BJ (cell line): Measurements from ENCODE around the gene SIGLEC6. TPM values are rescaled to one million over a fixed set of nuclear protein-coding genes. Genes with fewer than 3 reads are reported as not detected.

Source experiments
- CTCF ChIA-PET: fragments of 350-600 bp; formaldehyde crosslinking; extraction: SDS; loops from one replicate; lab custom pipeline; 2021; ENCODE audit warnings: antibody characterized with exemption, inconsistent platforms; lab: Yijun Ruan, JAX
- POLR2A ChIA-PET: fragments of 300-600 bp; sonication (Branson Sonifier 250); formaldehyde crosslinking; extraction: SDS; loops from one replicate; lab custom pipeline; 2021; ENCODE audit warnings: antibody characterized with exemption; lab: Charles Lee
- DNase-seq: peaks from one replicate; pipeline ENCODE4 v3.0.0-alpha.2; 2011; ENCODE audit warnings: low read depth
- H3K27me3 ChIP-seq: 2 replicates; pipeline ENCODE4 v1.6.0; 2011; ENCODE audit warnings: low read length; ENCODE audit not compliant: control insufficient read depth, insufficient read depth
- H3K36me3 ChIP-seq: 2 replicates; pipeline ENCODE4 v1.5.1; 2011; ENCODE audit warnings: low read length; ENCODE audit not compliant: control insufficient read depth, insufficient read depth
- H3K4me3 ChIP-seq: 2 replicates; pipeline ENCODE4 v1.5.1; 2011; ENCODE audit warnings: low read depth, mild to moderate bottlenecking, control low read depth, low read length
- CTCF ChIP-seq: IDR thresholded peaks from 2 replicates; pipeline ENCODE4 v1.5.1; 2011; ENCODE audit warnings: low read depth, mild to moderate bottlenecking, control low read depth, inconsistent platforms, low read length, moderate library complexity; ENCODE audit not compliant: insufficient read depth
- polyA plus RNA-seq: library from polyadenylated mRNA; depleted of rRNA; stranded (reverse); fragments of >200 nt; gene quantifications from 2 replicates; pipeline ENCODE4 v1.2.3, GENCODE V29; 2011

Gene SIGLEC6
- polyA plus RNA-seq, 1 experiment: not detected

GRCh38 chr19:51552608-51552995 lies 21.1 kb upstream of the SIGLEC6 start:
- DNase-seq: no peak
- Histone ChIP-seq H3K4me3 (no peak overlapping the region), H3K36me3 (no peaks in the 10 kb centered on the region), H3K27me3 (no peaks in the 10 kb centered on the region)
- ChIA-PET POLR2A (no interaction called here), CTCF (no interaction called here)
- no peak for TF ChIP-seq CTCF

- no peak for DNase-seq
- ChIA-PET CTCF (no interaction called here), POLR2A (no interaction called here)
Measured at GRCh38 chr19:51551673-51552432, 20.4 kb upstream of the SIGLEC6 start.

GRCh38 chr19:51550848-51551672 lies 19.6 kb upstream of the SIGLEC6 start:
- Histone ChIP-seq H3K27me3 (no peaks in the 10 kb centered on the region), H3K4me3 (no peak overlapping the region), H3K36me3 (no peaks in the 10 kb centered on the region)
- no peak for TF ChIP-seq CTCF
- POLR2A ChIA-PET: no interaction called here
- DNase-seq: no peak
- CTCF ChIA-PET: no interaction called here

More at GRCh38 chr19:51551673-51552432, 20.4 kb upstream of the SIGLEC6 start:
- TF ChIP-seq CTCF: no peak
- Histone ChIP-seq H3K36me3 (no peaks in the 10 kb centered on the region), H3K27me3 (no peaks in the 10 kb centered on the region), H3K4me3 (no peak overlapping the region)

- no peaks in the 10 kb centered on the region for H3K27me3 ChIP-seq
- no peak for DNase-seq
- POLR2A ChIA-PET: no interaction called here
- H3K4me3 ChIP-seq: no peak overlapping the region
- CTCF ChIA-PET: interaction anchor here (0.9 kb wide), 1 partner anchor 108 kb away, joined by 3 read pairs; no protein-coding TSS in a partner anchor
- TF ChIP-seq CTCF: no peak
- H3K36me3 ChIP-seq: no peaks in the 10 kb centered on the region
Measured at GRCh38 chr19:51549533-51550324, 18.3 kb upstream of the SIGLEC6 start.
